Stimulated activated CD8-positive, alpha-beta memory T cell treated with anti-CD3 and anti-CD28 coated beads, Interleukin-12 subunit alpha, Interleukin-12 subunit beta, amount 100 ng/mL, for 1 hour (primary cell): ENCODE measurements around the gene LRRC40.
"Not testable (repeated sequence)": the region's sequence is repeated elsewhere in the genome, so short reads cannot be mapped to it uniquely, and the experiment has no call there.

Source experiments
- DNase-seq: peaks from one replicate; pipeline ENCODE4 v3.0.0-alpha.2; 2020; ENCODE audit warnings: low read depth

Gene LRRC40

GRCh38 chr1:70205434-70206118, at the start of gene LRRC40:
LRRC40 (minus strand) TSS chr1:70205579; CDS start chr1:70205540, 39 bp downstream.
- DNase-seq: peak; percentile 92

DNA sequence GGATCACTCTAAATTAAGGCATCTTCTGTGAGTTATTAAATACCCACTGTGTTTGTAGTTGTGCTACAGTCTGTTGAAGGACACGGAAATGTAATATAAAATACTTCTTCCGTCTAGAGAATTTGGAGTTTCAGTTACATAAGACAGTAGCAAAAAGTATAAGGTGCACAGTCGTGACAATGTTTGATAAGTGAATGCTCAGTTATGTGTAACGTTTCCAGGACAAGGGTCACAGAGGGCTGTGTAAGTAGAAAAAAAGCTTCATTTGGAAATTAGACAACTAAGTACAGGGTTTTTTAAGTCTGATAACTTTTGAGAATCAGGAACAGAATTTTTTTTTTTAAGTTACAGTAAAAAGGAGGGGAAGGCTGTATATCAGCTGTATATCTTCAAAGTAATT, 43.4 kb upstream of the LRRC40 start:
- no peak for DNase-seq

DNA sequence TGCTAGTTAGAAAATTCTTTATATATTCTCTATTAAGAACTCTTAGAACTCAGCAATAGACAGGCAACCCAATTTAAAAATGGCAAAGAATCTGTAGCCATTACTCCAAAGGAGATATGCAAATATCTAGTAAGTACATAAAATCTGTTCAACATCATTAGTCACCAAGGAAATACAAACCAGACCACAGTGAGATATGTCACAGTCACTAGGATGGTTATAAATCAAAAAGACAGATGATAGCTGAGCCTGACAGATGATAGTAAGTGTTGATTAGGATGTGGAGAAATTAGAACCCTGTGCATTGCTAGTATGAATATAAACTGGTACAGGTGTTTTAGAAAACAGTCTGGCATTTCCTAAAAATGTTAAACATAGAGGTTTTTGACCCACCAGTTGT, 42.4 kb upstream of the LRRC40 start:
- DNase-seq: no peak

DNA sequence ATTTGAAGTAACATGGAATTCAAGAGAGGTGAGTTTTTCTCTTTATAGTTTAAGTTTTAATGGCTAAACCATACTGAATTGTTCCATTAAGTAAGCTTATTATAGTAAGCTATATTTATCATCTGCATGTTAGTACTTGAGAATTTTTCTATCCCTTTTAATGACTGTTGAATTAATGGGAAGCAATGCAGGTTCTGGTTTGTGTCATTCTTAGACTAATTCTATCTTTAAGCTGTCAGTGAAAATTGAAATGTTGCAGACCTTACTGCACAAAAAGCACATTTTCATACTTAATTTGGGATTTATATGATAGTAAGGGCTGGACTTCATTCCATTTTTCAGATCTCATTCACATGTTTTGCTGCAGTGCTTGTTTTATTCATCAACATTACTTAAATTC, 41.7 kb upstream of the LRRC40 start:
- DNase-seq: no peak

- DNase-seq: no peak
Measured at GRCh38 chr1:70239940-70240339, 34.6 kb upstream of the LRRC40 start.

GRCh38 chr1:70234733-70235132, 29.4 kb upstream of the LRRC40 start:
- no peak for DNase-seq

GRCh38 chr1:70231475-70231874, 26.1 kb upstream of the LRRC40 start:
- DNase-seq: no peak

- no peak for DNase-seq
Measured at GRCh38 chr1:70228670-70229069, 23.3 kb upstream of the LRRC40 start.

GRCh38 chr1:70227439-70227838, 22.1 kb upstream of the LRRC40 start:
- no peak for DNase-seq

- DNase-seq: no peak
Measured at GRCh38 chr1:70224954-70225353, 19.6 kb upstream of the LRRC40 start.

DNA sequence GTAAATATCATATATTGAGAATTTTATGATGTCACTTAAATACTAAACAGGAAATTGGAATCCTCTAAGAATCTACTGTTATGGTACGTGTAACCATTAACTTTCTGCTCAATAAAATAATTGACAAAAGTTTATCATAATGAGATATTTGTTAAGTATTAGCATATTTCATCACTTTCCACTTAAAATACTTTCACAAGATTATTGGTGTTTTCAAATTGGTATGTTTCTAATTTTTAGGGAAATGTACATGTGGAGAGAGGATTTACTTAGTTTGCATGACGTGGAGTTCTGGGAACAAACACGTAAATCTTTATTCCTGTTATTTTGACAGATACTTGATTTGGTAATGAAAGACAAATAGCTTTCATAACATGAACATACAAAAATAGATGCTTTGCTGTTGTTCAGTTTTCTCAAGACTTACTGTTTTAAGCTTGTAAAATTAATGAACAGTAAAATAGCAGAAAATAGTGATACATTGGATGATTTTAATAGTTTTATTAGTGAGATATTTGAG, 17.4 kb upstream of the LRRC40 start:
- DNase-seq: no peak

GRCh38 chr1:70221238-70222121, 16.1 kb upstream of the LRRC40 start, which contains the start of gene SRSF11:
SRSF11 (plus strand) TSS chr1:70221380; CDS start chr1:70221637, 257 bp downstream.
- peak; percentile 95 for DNase-seq

DNA sequence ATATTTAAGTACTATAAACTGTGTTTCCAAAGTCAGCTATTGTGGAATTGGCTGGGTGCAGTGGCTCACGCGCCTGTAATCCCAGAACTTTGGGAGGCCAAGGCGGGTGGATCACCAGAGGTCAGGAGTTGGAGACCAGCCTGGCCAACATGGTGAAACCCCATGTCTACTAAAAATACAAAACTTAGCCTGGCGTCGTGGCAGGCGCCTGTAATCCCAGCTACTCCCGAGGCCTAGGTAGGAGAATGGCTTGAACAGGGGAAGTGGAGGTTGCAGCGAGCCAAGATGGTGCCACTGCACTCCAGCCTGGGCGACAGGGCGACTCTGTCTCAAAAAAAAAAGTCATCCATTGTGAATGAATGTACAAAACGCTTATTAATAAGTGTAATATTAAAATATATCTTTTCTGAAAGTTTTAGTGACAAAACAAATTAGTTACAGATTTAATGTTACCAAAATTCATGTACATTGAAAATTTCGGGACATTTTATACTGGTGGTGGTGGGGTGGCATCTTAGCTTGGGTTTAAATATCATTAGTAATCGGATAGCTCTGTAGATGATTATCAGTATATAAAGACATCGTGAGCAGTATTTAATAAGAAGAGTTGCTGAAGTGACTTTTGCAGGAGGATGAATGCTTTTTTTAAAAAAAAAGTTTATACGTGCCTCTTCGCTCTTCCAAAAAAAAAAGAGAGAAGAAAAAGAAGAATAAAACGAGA, 15.3 kb upstream of the LRRC40 start:
- DNase-seq: no peak

DNA sequence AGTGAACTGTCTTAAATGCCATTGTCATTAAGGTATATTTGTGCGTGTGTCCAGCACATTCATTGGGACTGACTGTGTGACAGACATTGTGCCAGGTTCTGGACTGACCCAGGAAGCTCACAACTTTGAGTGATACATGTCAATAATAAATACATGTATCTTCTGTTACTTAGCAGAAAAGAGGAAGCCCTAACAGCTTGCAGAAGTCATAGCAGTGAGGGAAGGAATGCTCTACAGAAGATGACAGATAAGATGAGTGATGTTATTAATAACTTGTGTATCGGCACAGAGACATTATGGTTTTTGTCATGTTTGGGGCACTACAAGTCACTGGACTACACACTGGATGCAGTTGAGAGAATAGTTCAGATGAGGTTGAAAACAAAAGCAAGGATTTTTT, 14.6 kb upstream of the LRRC40 start:
- no peak for DNase-seq

- no peak for DNase-seq
Measured at GRCh38 chr1:70211541-70211940, 6.2 kb upstream of the LRRC40 start.

DNA sequence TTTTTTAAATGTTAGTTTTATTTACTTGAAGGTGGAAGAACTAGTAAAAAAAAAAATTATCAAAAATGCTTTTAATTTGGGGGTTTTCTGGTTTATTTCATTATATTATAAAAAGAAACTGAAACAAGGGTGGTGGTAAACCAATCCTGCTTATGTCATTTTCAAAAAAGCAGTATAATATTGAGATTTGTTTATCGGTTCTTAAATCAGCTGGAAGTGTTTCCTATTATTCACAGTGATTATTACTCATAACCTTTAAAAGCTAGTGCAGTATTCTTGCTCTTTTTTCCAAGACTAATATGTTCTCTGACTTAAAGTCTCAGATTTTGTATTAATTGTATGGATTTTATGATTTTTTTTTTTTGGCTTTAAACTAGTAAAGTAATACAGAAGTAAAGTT, 5.4 kb upstream of the LRRC40 start:
- no peak for DNase-seq

- no peak for DNase-seq
Measured at GRCh38 chr1:70208292-70208691, 2.9 kb upstream of the LRRC40 start.

DNA sequence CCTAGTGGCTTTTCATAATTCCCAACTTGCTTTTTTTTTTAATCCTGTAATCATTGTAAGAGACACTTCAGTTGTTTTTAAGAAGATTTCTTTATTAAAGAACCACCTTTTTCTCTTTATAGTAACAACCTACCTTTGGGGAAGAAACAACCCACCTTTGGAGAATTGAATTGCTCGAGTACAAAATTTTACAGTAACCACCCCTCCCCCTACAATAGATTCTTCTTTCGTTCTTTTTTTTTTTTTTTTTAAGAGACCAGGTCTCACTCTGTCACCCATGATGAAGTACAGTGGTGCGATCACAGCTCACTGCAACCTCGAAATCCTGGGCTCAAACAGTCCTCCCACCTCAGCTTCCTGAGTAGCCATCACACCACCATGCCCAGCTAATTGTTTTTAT, 2.1 kb upstream of the LRRC40 start:
- DNase-seq: no peak

DNA sequence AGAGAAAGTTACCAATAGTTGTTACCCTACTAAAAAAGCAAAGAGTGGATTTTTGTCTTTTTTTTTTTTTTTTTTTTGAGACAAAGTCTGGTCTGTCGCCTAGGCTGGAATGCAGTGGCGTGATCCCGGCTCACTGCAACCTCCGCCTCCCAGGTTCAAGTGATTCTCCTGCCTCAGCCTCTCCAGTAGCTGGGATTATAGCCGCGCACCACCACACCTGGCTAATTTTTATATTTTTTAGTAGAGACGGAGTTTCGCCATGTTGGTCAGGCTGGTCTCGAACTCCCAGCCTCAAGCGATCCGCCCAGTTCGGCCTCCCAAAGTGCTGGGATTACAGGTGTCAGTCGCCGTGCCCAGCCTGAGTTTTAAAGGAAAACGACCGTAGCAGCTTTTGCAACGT, 1.5 kb upstream of the LRRC40 start:
- DNase-seq: not testable (repeated sequence)

DNA sequence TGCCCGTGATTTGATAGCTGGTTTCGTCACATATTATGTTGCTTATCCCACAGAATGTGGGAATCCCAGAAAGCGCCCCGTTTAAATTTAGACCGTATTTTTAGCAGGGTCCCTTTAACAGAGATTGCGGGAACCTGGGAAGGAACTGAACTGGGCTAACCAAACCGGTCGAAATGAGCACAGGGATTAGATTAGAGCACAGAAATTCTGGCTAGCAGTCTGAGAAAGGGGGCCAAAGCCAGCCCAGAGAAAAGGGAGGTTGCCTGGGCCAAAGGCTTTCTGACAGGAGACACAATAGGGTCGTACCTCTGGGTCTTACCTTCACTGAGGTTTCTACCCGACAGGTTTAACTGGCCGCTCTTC, 327 bp downstream of the LRRC40 start:
- DNase-seq: no peak

- no peak for DNase-seq
Measured at GRCh38 chr1:70204600-70204999, 779 bp downstream of the LRRC40 start.

DNA sequence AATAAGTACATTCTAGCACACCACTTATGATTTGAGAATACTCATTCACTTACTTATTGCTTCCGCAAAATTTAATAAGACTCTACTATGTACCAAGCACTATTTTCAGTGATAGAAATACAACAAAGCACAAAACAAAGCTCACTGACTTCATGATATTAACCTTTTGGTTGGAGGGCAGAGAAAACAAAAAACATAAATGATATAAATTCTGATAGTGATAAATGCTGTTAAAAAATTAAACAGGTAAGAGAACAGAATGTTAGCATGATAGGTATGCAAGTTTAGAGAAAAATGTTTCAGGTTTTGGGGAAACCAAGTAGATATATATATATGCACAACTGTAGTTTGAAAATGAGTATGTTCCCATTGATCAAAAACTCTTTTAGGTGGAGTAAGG, 1.2 kb downstream of the LRRC40 start:
- no peak for DNase-seq
